Measurements from ENCODE around the gene EPGN. TPM values are rescaled to one million over a fixed set of nuclear protein-coding genes. Genes with fewer than 3 reads are reported as not detected.

Gene EPGN
- total RNA-seq, 1 donor from 2014 or later: 1.9 TPM

GRCh38 chr4:74268643-74269042, 39.6 kb upstream of the EPGN start:
- TF ChIP-seq CTCF (conservative IDR thresholded peaks at IDR 0.05; ENCODE audit: low read depth, low read length): no peak
- H3K4me3 ChIP-seq (ENCODE audit: low read depth, low read length): no peak overlapping the region
- no peak for DNase-seq (ENCODE audit: low read depth)

GRCh38 chr4:74278490-74278889, 29.8 kb upstream of the EPGN start:
- no peak overlapping the region for H3K4me3 ChIP-seq (ENCODE audit: low read depth, low read length)
- TF ChIP-seq CTCF (conservative IDR thresholded peaks at IDR 0.05; ENCODE audit: low read depth, low read length): no peak

GRCh38 chr4:74279716-74280115, 28.6 kb upstream of the EPGN start:
- DNase-seq (ENCODE audit: low read depth): no peak
- TF ChIP-seq CTCF (conservative IDR thresholded peaks at IDR 0.05; ENCODE audit: low read depth, low read length): no peak
- H3K4me3 ChIP-seq (ENCODE audit: low read depth, low read length): no peak overlapping the region

More at GRCh38 chr4:74278490-74278889, 29.8 kb upstream of the EPGN start:
- no peak for DNase-seq (ENCODE audit: low read depth)

GRCh38 chr4:74282926-74283325, 25.3 kb upstream of the EPGN start:
- H3K4me3 ChIP-seq (ENCODE audit: low read depth, low read length): no peak overlapping the region
- TF ChIP-seq CTCF (conservative IDR thresholded peaks at IDR 0.05; ENCODE audit: low read depth, low read length): no peak
- DNase-seq (ENCODE audit: low read depth): no peak

GRCh38 chr4:74283614-74284013, 24.7 kb upstream of the EPGN start:
- TF ChIP-seq CTCF (conservative IDR thresholded peaks at IDR 0.05; ENCODE audit: low read depth, low read length): no peak
- DNase-seq (ENCODE audit: low read depth): peak; percentile 48
- no peak overlapping the region for H3K4me3 ChIP-seq (ENCODE audit: low read depth, low read length)

- no peak overlapping the region for H3K4me3 ChIP-seq (ENCODE audit: low read depth, low read length)
- DNase-seq (ENCODE audit: low read depth): peak; percentile 32
- no peak for TF ChIP-seq CTCF (conservative IDR thresholded peaks at IDR 0.05; ENCODE audit: low read depth, low read length)
Observed at GRCh38 chr4:74284053-74284452, 24.2 kb upstream of the EPGN start.

- no peak overlapping the region for H3K4me3 ChIP-seq (ENCODE audit: low read depth, low read length)
- no peak for DNase-seq (ENCODE audit: low read depth)
- no peak for TF ChIP-seq CTCF (conservative IDR thresholded peaks at IDR 0.05; ENCODE audit: low read depth, low read length)
Observed at GRCh38 chr4:74287164-74287563, 21.1 kb upstream of the EPGN start.

Measured in epithelial cell of proximal tubule (primary cell).